Hypothalamus (tissue), 51 donors: ENCODE results near the gene KRT40.
A peak's percentile ranks its signal among the peaks of the same experiment; 100 is the strongest.

ENCODE experiments used
- DNase-seq, 51 donors: peaks; one replicate each; lab custom pipeline; 2025; lab: John Stamatoyannopoulos, UW

The KRT40 gene

GRCh38 chr17:40997361-40997760 is 13.2 kb upstream of the KRT40 start:
- no peak for DNase-seq

GRCh38 chr17:40996829-40997228 is 12.7 kb upstream of the KRT40 start:
- no peak for DNase-seq

- no peak for DNase-seq
These were observed 11.0 kb upstream of the KRT40 start for GRCh38 chr17:40995116-40995515.

- no peak for DNase-seq
These were observed 9.7 kb upstream of the KRT40 start, which contains the start of gene KRTAP3-3 for GRCh38 chr17:40993839-40994238. Gene KRTAP3-3, minus strand, starts transcription at chr17:40994164. Its CDS starts 67 bp downstream, at chr17:40994097.

GRCh38 chr17:40993084-40993483 is 9.0 kb upstream of the KRT40 start:
- no peak for DNase-seq

GRCh38 chr17:40992666-40993065 is 8.5 kb upstream of the KRT40 start:
- no peak for DNase-seq

- DNase-seq: no peak
These were observed 2.8 kb upstream of the KRT40 start for GRCh38 chr17:40986920-40987319.

GRCh38 chr17:40981115-40981514 is 3.0 kb downstream of the KRT40 start:
- DNase-seq: no peak

- peak in 23 of 51 donors; percentile 1 to 48 (median 18) for DNase-seq
These were observed 3.5 kb downstream of the KRT40 start for GRCh38 chr17:40980596-40980995.

GRCh38 chr17:40980117-40980516 is 4.0 kb downstream of the KRT40 start:
- no peak for DNase-seq

- no peak for DNase-seq
These were observed 5.5 kb downstream of the KRT40 start for GRCh38 chr17:40978575-40979151.

GRCh38 chr17:40975516-40975915 is 8.6 kb downstream of the KRT40 start:
- no peak for DNase-seq

- no peak for DNase-seq
These were observed 9.8 kb downstream of the KRT40 start for GRCh38 chr17:40974366-40974765.

- DNase-seq: no peak
These were observed 16.5 kb downstream of the KRT40 start for GRCh38 chr17:40967582-40967981.

GRCh38 chr17:40966848-40967247 is 17.3 kb downstream of the KRT40 start, which contains the start of gene KRT39:
Gene KRT39, minus strand, starts transcription at chr17:40966948. Its CDS starts 92 bp downstream, at chr17:40966856.
- DNase-seq: no peak

- DNase-seq: no peak
These were observed 20.3 kb downstream of the KRT40 start for GRCh38 chr17:40963838-40964237.

- no peak for DNase-seq
These were observed 22.0 kb downstream of the KRT40 start for GRCh38 chr17:40962059-40962561.

GRCh38 chr17:40961591-40961990 is 22.5 kb downstream of the KRT40 start:
- no peak for DNase-seq

GRCh38 chr17:40960144-40960543 is 24.0 kb downstream of the KRT40 start:
- DNase-seq: no peak

- no peak for DNase-seq
These were observed 25.8 kb downstream of the KRT40 start for GRCh38 chr17:40958086-40958953.

- DNase-seq: no peak
These were observed 27.5 kb downstream of the KRT40 start for GRCh38 chr17:40956401-40957254.
